ACHN (cell line): ENCODE results near the gene MATR3.
"Not testable (repeated sequence)": the region's sequence is repeated elsewhere in the genome, so short reads cannot be mapped to it uniquely, and the experiment has no call there.

Experiments used
- DNase-seq: peaks from one replicate; pipeline ENCODE4 v3.0.0-alpha.2; 2015
- in situ Hi-C: cut with HindIII; loops from 2 replicates; pipeline ENCODE4 v1.10.0; 2017; ENCODE audit warnings: low sequenced_read_pairs, low pct_ligation_motif_present, low pct_unique_long_range_greater_than_20kb

MATR3 gene

GRCh38 chr5:139294374-139295165 is 1.0 kb downstream of the MATR3 start:
- peak; percentile 82 for DNase-seq
- in situ Hi-C loops = no loop called here

- no peak for DNase-seq
- in situ Hi-C loops = no loop called here
Observed at GRCh38 chr5:139295346-139296057, 2.0 kb downstream of the MATR3 start.

- DNase-seq = no peak
- in situ Hi-C loops = no loop called here
Observed at GRCh38 chr5:139296198-139296597, 2.7 kb downstream of the MATR3 start.

- in situ Hi-C loops = no loop called here
- DNase-seq = no peak
Observed at GRCh38 chr5:139296862-139297326, 3.4 kb downstream of the MATR3 start.

GRCh38 chr5:139297439-139298133 is 4.0 kb downstream of the MATR3 start:
- in situ Hi-C loops = no loop called here
- DNase-seq = no peak

GRCh38 chr5:139298242-139298641 is 4.7 kb downstream of the MATR3 start:
- DNase-seq = no peak
- in situ Hi-C loops = no loop called here

- in situ Hi-C loops = no loop called here
- no peak for DNase-seq
Observed at GRCh38 chr5:139299486-139299885, 5.9 kb downstream of the MATR3 start.

- no peak for DNase-seq
- in situ Hi-C loops = no loop called here
Observed at GRCh38 chr5:139301808-139302499, 8.4 kb downstream of the MATR3 start.

- in situ Hi-C loops = no loop called here
- DNase-seq = no peak
Observed at GRCh38 chr5:139304391-139305324, 11.1 kb downstream of the MATR3 start.

DNA sequence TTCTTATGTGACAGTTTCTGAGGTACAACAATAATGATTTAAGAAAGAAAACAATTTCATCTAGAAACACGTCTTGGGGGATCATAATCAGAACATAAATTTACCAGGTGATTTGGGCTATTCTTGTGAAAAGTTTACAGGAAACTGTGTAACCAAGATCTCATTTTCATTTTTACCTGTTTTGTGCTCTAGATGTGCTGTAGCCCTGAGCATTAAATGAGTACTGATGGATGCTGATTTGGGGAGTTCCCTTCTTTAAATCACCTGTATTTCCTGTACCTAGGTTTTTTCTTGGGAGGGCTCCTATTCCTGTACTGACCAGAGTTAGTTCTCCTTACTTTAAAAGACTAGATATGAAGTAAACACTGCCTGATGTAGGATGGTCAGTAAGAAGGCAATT is 12.7 kb downstream of the MATR3 start:
- in situ Hi-C loops = no loop called here
- DNase-seq = no peak

GRCh38 chr5:139306628-139307379 is 13.3 kb downstream of the MATR3 start:
- DNase-seq = no peak
- in situ Hi-C loops = no loop called here

GRCh38 chr5:139308797-139309196 is 15.3 kb downstream of the MATR3 start:
- in situ Hi-C loops = no loop called here
- DNase-seq = no peak

DNA sequence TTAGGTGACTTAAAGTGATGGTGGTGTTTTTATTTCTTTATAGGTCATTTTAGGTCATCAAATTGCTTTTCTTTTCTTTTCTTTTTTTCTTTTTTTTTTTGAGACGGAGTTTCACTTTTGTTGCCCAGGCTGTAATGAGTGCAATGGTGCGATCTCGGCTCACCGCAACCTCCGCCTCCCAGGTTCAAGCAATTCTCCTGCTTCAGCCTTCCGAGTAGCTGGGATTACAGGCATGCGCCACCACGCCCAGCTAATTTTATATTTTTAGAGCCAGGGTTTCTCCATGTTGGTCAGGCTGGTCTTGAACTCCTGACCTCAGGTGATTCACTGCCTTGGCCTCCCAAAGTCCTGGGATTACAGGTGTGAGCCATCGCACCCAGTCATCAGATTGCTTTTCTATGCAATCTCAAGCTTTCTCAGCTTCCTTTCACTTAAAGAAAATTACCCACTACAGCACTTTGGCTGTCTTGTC is 17.2 kb downstream of the MATR3 start:
- in situ Hi-C loops = not testable (repeated sequence)
- peak; percentile 19 for DNase-seq

- in situ Hi-C loops = no loop called here
- no peak for DNase-seq
Observed at GRCh38 chr5:139312075-139312474, 18.5 kb downstream of the MATR3 start.

- DNase-seq = no peak
- in situ Hi-C loops = no loop called here
Observed at GRCh38 chr5:139314276-139314675, 20.7 kb downstream of the MATR3 start.

DNA sequence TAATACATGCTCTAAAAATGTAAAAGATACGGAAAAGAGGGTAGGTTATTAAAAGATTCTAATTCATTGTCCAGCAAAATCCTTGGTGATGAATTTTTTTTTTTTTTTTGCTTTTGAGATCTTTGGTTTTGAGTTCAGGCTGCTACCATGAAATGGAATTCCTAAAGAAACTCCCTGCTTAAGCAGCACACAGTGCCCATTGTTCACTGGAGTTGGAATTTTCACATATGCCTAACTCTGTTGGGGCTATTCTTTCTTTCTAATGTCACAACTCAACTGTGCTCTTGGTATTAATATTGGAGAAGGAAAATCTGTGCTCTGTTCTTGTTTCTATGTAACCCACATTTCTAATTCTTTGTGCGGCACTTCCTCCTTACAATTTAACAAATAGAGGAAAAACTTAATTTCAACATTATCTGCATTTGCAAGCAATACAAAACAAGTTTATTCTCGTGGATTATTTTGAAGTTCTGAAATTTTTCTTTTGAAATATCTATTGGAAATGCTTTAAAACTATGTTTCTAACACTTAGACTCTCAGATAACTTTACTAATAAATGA is 21.6 kb downstream of the MATR3 start:
- in situ Hi-C loops = no loop called here
- no peak for DNase-seq

- in situ Hi-C loops = no loop called here
- DNase-seq = no peak
Observed at GRCh38 chr5:139335811-139336210, 42.3 kb downstream of the MATR3 start.
